WTC11 (cell line): ENCODE results near the gene COX14.
"Not testable (repeated sequence)": the region's sequence is repeated elsewhere in the genome, so short reads cannot be mapped to it uniquely, and the experiment has no call there.

Experiments used
- ARID4B ChIP-seq: sonication (generic); formaldehyde crosslinking; IDR thresholded peaks from 2 replicates; pipeline ENCODE4 v1.8.0; 2023; ENCODE audit warnings: missing genetic modification reagents, mild to moderate bottlenecking, borderline replicate concordance
- ATF3 ChIP-seq: sonication (generic); formaldehyde crosslinking; conservative IDR thresholded peaks from 2 replicates; pipeline ENCODE4 v1.8.1; 2022; ENCODE audit warnings: mild to moderate bottlenecking, missing genetic modification reagents
- ELF4 ChIP-seq: sonication (generic); formaldehyde crosslinking; IDR thresholded peaks from 2 replicates; pipeline ENCODE4 v1.8.1; 2022; ENCODE audit warnings: low read depth, mild to moderate bottlenecking, moderate library complexity, missing genetic modification reagents
- JUN ChIP-seq: sonication (generic); formaldehyde crosslinking; IDR thresholded peaks from 2 replicates; pipeline ENCODE4 v1.8.0; 2023; ENCODE audit warnings: mild to moderate bottlenecking, missing genetic modification reagents
- MXD4 ChIP-seq: fragments of 250-450 bp; sonication (Bioruptor Pico); IDR thresholded peaks from 2 replicates; pipeline ENCODE4 v1.8.0; 2021; ENCODE audit warnings: mild to moderate bottlenecking, moderate library complexity, borderline replicate concordance
- NFE2L1 ChIP-seq: sonication (generic); formaldehyde crosslinking; IDR thresholded peaks from 2 replicates; pipeline ENCODE4 v1.8.1; 2023; ENCODE audit warnings: missing genetic modification reagents
- SP1 ChIP-seq: sonication (generic); formaldehyde crosslinking; conservative IDR thresholded peaks from 2 replicates; pipeline ENCODE4 v1.8.1; 2022; ENCODE audit warnings: missing genetic modification reagents
- STAT6 ChIP-seq: sonication (generic); formaldehyde crosslinking; conservative IDR thresholded peaks from 2 replicates; pipeline ENCODE4 v1.8.1; 2023; ENCODE audit warnings: mild to moderate bottlenecking, low read depth, missing genetic modification reagents, moderate library complexity
- USF2 ChIP-seq: sonication (generic); formaldehyde crosslinking; IDR thresholded peaks from 2 replicates; pipeline ENCODE4 v1.8.1; 2023; ENCODE audit warnings: mild to moderate bottlenecking, missing genetic modification reagents, moderate library complexity
- TF ChIP-seq, protein P1 (sequence below): fragments of 200-600 bp; IDR thresholded peaks from 2 replicates; pipeline ENCODE4 v1.8.0; 2022; ENCODE audit warnings: antibody characterized with exemption
- TF ChIP-seq, protein P2 (sequence below): sonication (generic); formaldehyde crosslinking; IDR thresholded peaks from 2 replicates; pipeline ENCODE4 v1.8.0; 2022; ENCODE audit warnings: mild to moderate bottlenecking, missing genetic modification reagents

- not testable (repeated sequence) for TF ChIP-seq JUN (CRISPR knock-in tag); USF2 (CRISPR knock-in tag); STAT6 (CRISPR knock-in tag); NFE2L1 (CRISPR knock-in tag); SP1 (CRISPR knock-in tag); ELF4 (CRISPR knock-in tag); MXD4 (CRISPR knock-in tag); ATF3; ARID4B (CRISPR knock-in tag)
- TF ChIP-seq, protein P1, sequence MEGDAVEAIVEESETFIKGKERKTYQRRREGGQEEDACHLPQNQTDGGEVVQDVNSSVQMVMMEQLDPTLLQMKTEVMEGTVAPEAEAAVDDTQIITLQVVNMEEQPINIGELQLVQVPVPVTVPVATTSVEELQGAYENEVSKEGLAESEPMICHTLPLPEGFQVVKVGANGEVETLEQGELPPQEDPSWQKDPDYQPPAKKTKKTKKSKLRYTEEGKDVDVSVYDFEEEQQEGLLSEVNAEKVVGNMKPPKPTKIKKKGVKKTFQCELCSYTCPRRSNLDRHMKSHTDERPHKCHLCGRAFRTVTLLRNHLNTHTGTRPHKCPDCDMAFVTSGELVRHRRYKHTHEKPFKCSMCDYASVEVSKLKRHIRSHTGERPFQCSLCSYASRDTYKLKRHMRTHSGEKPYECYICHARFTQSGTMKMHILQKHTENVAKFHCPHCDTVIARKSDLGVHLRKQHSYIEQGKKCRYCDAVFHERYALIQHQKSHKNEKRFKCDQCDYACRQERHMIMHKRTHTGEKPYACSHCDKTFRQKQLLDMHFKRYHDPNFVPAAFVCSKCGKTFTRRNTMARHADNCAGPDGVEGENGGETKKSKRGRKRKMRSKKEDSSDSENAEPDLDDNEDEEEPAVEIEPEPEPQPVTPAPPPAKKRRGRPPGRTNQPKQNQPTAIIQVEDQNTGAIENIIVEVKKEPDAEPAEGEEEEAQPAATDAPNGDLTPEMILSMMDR: not testable (repeated sequence)
- TF ChIP-seq, protein P2, sequence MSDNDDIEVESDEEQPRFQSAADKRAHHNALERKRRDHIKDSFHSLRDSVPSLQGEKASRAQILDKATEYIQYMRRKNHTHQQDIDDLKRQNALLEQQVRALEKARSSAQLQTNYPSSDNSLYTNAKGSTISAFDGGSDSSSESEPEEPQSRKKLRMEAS (CRISPR knock-in tag): not testable (repeated sequence)
Measured at GRCh38 chr12:50084409-50084774, 27.6 kb upstream of the COX14 start.
